WTC11 (cell line): ENCODE results near the gene CA10.

Experiments used
- CTCF ChIP-seq: fragments of 200-600 bp; IDR thresholded peaks from 2 replicates; pipeline ENCODE4 v1.8.0; 2022; ENCODE audit warnings: antibody characterized with exemption
- FOXJ3 ChIP-seq: sonication (generic); formaldehyde crosslinking; IDR thresholded peaks from 2 replicates; pipeline ENCODE4 v1.9.0; 2021; ENCODE audit warnings: missing genetic modification reagents, mild to moderate bottlenecking, borderline replicate concordance
- GRHL2 ChIP-seq: fragments of 250-450 bp; sonication (Bioruptor Pico); IDR thresholded peaks from 2 replicates; pipeline ENCODE4 v1.8.0; 2022; ENCODE audit warnings: mild to moderate bottlenecking, moderate library complexity; ENCODE audit not compliant: insufficient replicate concordance, severe bottlenecking
- IRF2 ChIP-seq: sonication (generic); formaldehyde crosslinking; IDR thresholded peaks from 2 replicates; pipeline ENCODE4 v1.8.0; 2022; ENCODE audit warnings: low read depth, missing genetic modification reagents, borderline replicate concordance
- JUN ChIP-seq: sonication (generic); formaldehyde crosslinking; IDR thresholded peaks from 2 replicates; pipeline ENCODE4 v1.8.0; 2023; ENCODE audit warnings: mild to moderate bottlenecking, missing genetic modification reagents
- MAX ChIP-seq: sonication (generic); formaldehyde crosslinking; IDR thresholded peaks from 2 replicates; pipeline ENCODE4 v1.8.0; 2022; ENCODE audit warnings: mild to moderate bottlenecking, missing genetic modification reagents
- TCF7 ChIP-seq: sonication (generic); formaldehyde crosslinking; IDR thresholded peaks from 2 replicates; pipeline ENCODE4 v1.8.0; 2022; ENCODE audit warnings: mild to moderate bottlenecking, low read depth, missing genetic modification reagents, moderate library complexity
- TP53 ChIP-seq: sonication (generic); formaldehyde crosslinking; IDR thresholded peaks from 2 replicates; pipeline ENCODE4 v1.8.1; 2023; ENCODE audit warnings: mild to moderate bottlenecking, missing genetic modification reagents
- ZNF138 ChIP-seq: sonication (generic); formaldehyde crosslinking; conservative IDR thresholded peaks from 2 replicates; pipeline ENCODE4 v1.8.1; 2022; ENCODE audit warnings: mild to moderate bottlenecking, moderate library complexity, missing genetic modification reagents
- ZNF263 ChIP-seq: sonication (generic); formaldehyde crosslinking; IDR thresholded peaks from 2 replicates; pipeline ENCODE4 v1.8.1; 2022; ENCODE audit warnings: low read depth, mild to moderate bottlenecking, moderate library complexity, missing genetic modification reagents
- ZNF281 ChIP-seq: sonication (generic); formaldehyde crosslinking; IDR thresholded peaks from 2 replicates; pipeline ENCODE4 v1.8.0; 2023; ENCODE audit warnings: mild to moderate bottlenecking, missing genetic modification reagents
- ZNF317 ChIP-seq: sonication (generic); formaldehyde crosslinking; IDR thresholded peaks from 2 replicates; pipeline ENCODE4 v1.8.1; 2023; ENCODE audit warnings: low read depth, mild to moderate bottlenecking, moderate library complexity, missing genetic modification reagents, borderline replicate concordance
- ZSCAN18 ChIP-seq: fragments of 250-450 bp; sonication (Bioruptor Pico); IDR thresholded peaks from 2 replicates; pipeline ENCODE4 v2.1.2; 2022; ENCODE audit warnings: mild to moderate bottlenecking, moderate library complexity
- TF ChIP-seq, protein P1 (sequence below): sonication (generic); formaldehyde crosslinking; IDR thresholded peaks from 2 replicates; pipeline ENCODE4 v1.8.0; 2022; ENCODE audit warnings: missing genetic modification reagents

DNA sequence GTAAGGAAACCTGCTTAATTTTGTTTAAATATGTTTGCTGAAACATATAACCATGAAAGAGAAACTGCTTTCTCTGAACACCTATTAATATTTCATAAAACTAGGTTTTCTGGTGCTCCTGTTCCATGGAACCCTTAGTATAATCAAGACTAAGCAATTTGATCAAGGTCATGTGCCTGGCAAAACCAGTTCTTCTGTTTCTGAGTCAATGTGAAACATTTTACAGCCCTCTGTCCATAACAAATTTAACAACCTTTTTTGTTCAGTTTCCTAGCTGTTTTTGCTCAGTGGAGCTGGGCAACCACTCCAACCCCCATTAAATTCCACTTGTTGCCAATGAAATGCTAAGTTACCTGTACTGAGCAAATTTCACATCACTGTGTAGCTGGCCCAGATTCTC lies 344.0 kb downstream of the CA10 start:
- TF ChIP-seq ZSCAN18 (no peak), TP53 (CRISPR knock-in tag) (no peak), TCF7 (CRISPR knock-in tag) (no peak), ZNF263 (CRISPR knock-in tag) (no peak), CTCF (no peak), IRF2 (CRISPR knock-in tag) (no peak), ZNF317 (CRISPR knock-in tag) (no peak), ZNF281 (CRISPR knock-in tag) (no peak), FOXJ3 (CRISPR knock-in tag) (no peak), MAX (CRISPR knock-in tag) (no peak), GRHL2 (CRISPR knock-in tag) (no peak), JUN (CRISPR knock-in tag) (no peak), ZNF138 (no peak)
- TF ChIP-seq, protein P1, sequence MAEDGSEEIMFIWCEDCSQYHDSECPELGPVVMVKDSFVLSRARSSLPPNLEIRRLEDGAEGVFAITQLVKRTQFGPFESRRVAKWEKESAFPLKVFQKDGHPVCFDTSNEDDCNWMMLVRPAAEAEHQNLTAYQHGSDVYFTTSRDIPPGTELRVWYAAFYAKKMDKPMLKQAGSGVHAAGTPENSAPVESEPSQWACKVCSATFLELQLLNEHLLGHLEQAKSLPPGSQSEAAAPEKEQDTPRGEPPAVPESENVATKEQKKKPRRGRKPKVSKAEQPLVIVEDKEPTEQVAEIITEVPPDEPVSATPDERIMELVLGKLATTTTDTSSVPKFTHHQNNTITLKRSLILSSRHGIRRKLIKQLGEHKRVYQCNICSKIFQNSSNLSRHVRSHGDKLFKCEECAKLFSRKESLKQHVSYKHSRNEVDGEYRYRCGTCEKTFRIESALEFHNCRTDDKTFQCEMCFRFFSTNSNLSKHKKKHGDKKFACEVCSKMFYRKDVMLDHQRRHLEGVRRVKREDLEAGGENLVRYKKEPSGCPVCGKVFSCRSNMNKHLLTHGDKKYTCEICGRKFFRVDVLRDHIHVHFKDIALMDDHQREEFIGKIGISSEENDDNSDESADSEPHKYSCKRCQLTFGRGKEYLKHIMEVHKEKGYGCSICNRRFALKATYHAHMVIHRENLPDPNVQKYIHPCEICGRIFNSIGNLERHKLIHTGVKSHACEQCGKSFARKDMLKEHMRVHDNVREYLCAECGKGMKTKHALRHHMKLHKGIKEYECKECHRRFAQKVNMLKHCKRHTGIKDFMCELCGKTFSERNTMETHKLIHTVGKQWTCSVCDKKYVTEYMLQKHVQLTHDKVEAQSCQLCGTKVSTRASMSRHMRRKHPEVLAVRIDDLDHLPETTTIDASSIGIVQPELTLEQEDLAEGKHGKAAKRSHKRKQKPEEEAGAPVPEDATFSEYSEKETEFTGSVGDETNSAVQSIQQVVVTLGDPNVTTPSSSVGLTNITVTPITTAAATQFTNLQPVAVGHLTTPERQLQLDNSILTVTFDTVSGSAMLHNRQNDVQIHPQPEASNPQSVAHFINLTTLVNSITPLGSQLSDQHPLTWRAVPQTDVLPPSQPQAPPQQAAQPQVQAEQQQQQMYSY (CRISPR knock-in tag): no peak
